ENCODE results near the gene TMEM209.
"Not testable (repeated sequence)": the region's sequence is repeated elsewhere in the genome, so short reads cannot be mapped to it uniquely, and the experiment has no call there.

TMEM209 gene

GRCh38 chr7:130205084-130205947, at the start of gene TMEM209:
Gene TMEM209, minus strand, starts transcription at chr7:130205406. Its CDS starts 31 bp downstream, at chr7:130205375.
- TF ChIP-seq CTCF (IDR thresholded peaks at IDR 0.05; ENCODE audit: low read depth, low read length), result no peak

GRCh38 chr7:130254555-130254954, 49.3 kb upstream of the TMEM209 start:
- no peak for DNase-seq (ENCODE audit: low read depth, low spot score)
- no peak for TF ChIP-seq CTCF (IDR thresholded peaks at IDR 0.05; ENCODE audit: low read depth, low read length)
- no peak overlapping the region for H3K4me3 ChIP-seq (ENCODE audit: low read depth, low read length)
- in situ Hi-C loops (cut with HindIII; ENCODE audit: low sequenced_read_pairs), result no loop called here

More at GRCh38 chr7:130205084-130205947, at the start of gene TMEM209:
- DNase-seq (ENCODE audit: low read depth, low spot score), result peak; percentile 97
- H3K4me3 ChIP-seq (ENCODE audit: low read depth, low read length), result peak within 1 kb of the TSS; percentile 93
- in situ Hi-C loops (cut with HindIII; ENCODE audit: low sequenced_read_pairs), result no loop called here

- H3K4me3 ChIP-seq (ENCODE audit: low read depth, low read length); in situ Hi-C loops (cut with HindIII; ENCODE audit: low sequenced_read_pairs); DNase-seq (ENCODE audit: low read depth, low spot score): not testable (repeated sequence)
Observed at GRCh38 chr7:130249626-130250025, 44.4 kb upstream of the TMEM209 start.

DNA sequence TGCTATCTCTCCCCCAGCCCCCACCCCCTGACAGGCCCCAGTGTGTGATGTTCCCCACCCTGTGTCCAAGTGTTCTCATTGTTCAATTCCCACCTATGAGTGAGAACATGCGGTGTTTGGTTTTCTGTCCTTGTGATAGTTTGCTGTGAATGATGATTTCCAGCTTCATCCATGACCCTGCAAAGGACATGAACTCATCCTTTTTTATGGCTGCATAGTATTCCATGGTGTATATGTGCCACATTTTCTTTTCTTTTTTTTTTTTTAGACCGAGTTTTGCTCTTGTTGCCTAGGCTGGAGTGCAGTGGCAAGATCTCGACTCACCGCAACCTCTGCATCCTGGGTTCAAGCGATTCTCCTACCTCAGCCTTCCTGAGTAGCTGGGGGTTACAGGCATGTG, 43.6 kb upstream of the TMEM209 start:
- in situ Hi-C loops (cut with HindIII; ENCODE audit: low sequenced_read_pairs), result not testable (repeated sequence)

DNA sequence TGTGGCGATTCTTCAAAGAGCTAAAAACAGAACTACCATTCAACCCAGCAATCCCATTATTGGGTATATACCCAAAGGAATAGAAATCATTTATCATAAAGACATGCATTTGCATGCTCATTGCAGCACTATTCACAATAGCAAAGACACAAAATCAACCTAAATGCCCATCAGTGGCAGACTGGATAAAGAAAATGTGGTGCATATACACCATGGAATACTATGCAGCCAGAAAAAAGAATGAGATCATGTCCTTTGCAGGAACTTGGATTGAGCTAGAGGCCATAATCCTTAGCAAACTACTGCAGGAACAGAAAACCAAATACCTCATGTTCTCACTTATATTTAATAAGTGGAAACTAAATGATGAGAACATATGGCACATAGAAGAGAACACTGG, 41.3 kb upstream of the TMEM209 start:
- in situ Hi-C loops (cut with HindIII; ENCODE audit: low sequenced_read_pairs); DNase-seq (ENCODE audit: low read depth, low spot score); H3K4me3 ChIP-seq (ENCODE audit: low read depth, low read length): not testable (repeated sequence)

More for the DNA sequence above, 43.6 kb upstream of the TMEM209 start:
- DNase-seq (ENCODE audit: low read depth, low spot score); H3K4me3 ChIP-seq (ENCODE audit: low read depth, low read length): not testable (repeated sequence)

GRCh38 chr7:130243486-130243885, 38.3 kb upstream of the TMEM209 start:
- H3K4me3 ChIP-seq (ENCODE audit: low read depth, low read length); in situ Hi-C loops (cut with HindIII; ENCODE audit: low sequenced_read_pairs): not testable (repeated sequence)
- DNase-seq (ENCODE audit: low read depth, low spot score), result peak; percentile 14

DNA sequence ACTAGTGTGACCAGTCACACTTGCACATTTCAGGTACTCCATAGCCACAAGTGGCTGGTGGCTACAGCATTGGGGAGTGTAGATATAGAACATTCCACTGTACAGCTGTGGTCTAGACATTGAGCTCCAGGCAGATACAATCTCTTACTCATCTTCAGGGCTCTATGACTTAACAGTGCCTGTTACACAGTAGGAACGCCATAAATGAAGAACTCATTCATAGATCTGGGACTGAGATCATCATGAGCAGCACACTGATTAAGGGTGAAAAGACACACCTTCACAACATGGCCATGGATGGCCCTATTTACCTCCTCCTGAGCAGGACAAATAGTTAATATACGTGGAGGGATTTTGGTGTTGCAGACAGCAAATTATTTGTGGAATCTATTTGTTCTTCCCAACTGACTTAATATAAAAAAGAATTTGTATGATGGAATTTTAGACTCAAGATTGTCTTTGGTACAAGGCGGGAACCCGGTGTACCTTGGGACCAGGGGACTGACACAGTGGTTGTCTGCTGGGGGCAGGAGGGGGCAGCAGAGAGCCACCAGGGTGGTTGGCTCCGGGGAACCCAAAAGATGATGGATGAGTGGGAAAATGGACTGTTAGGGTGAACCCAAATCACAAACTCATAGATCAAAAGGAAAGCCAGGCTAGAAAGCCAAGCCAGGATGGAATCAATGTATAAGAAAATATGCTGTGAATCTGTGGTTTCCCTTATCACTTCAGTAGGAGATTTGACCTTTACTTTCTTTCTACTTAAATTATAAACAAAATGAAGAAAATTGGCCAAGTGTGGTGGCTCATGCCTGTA, 37.2 kb upstream of the TMEM209 start:
- in situ Hi-C loops (cut with HindIII; ENCODE audit: low sequenced_read_pairs), result no loop called here
- peak; percentile 84 for TF ChIP-seq CTCF (IDR thresholded peaks at IDR 0.05; ENCODE audit: low read depth, low read length)
- H3K4me3 ChIP-seq (ENCODE audit: low read depth, low read length), result no peak overlapping the region
- peak; percentile 48 for DNase-seq (ENCODE audit: low read depth, low spot score)

- no peak for TF ChIP-seq CTCF (IDR thresholded peaks at IDR 0.05; ENCODE audit: low read depth, low read length)
- no peak for DNase-seq (ENCODE audit: low read depth, low spot score)
- in situ Hi-C loops (cut with HindIII; ENCODE audit: low sequenced_read_pairs), result no loop called here
- H3K4me3 ChIP-seq (ENCODE audit: low read depth, low read length), result no peak overlapping the region
Observed at GRCh38 chr7:130240240-130240639, 35.0 kb upstream of the TMEM209 start.

DNA sequence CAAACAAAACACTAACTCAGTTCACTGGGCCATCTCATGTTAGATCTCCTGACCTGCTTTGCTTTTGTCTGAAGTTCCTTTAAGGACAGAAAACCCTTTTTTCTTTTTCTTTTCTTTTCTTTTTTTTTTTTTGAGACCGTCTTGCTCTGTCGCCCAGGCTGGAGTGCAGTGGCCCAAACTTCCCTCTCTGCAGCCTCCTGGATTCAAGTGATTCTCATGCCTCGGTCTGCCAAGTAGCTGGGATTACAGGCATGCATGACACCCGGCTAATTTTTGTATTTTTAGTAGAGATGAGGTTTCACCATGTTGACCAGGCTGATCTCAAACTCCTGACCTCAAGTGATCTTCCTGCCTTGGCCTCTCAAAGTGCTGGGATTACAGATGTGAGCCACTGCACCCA, 31.2 kb upstream of the TMEM209 start:
- in situ Hi-C loops (cut with HindIII; ENCODE audit: low sequenced_read_pairs); DNase-seq (ENCODE audit: low read depth, low spot score); H3K4me3 ChIP-seq (ENCODE audit: low read depth, low read length): not testable (repeated sequence)

All from astrocyte of the spinal cord (primary cell).